KG1 (cell line): ENCODE data around the gene POLR3H.

ENCODE experiments used
- DNase-seq: peaks from one replicate; lab custom pipeline; 2025; lab: John Stamatoyannopoulos, UW

POLR3H gene

DNA sequence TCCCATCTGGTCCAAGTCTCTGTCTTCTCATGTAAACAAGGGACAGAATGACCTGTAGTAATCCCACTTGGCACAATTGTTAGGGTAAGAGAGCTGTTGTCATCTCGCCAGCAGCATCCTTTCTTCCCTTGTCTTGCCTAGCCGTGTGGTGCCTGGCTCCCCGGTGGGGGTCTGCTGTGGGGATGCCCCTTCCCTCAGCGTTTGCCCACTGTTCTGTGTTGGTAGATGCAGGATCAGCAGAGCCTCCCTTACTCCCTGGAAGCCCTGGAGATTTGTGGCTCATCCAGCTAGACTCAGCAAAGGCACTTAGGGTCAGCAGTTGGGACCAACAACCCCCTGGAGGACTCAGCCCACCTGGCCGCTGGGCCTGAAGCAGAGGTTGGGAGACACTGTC lies 62.3 kb downstream of the POLR3H start:
- DNase-seq: no peak

DNA sequence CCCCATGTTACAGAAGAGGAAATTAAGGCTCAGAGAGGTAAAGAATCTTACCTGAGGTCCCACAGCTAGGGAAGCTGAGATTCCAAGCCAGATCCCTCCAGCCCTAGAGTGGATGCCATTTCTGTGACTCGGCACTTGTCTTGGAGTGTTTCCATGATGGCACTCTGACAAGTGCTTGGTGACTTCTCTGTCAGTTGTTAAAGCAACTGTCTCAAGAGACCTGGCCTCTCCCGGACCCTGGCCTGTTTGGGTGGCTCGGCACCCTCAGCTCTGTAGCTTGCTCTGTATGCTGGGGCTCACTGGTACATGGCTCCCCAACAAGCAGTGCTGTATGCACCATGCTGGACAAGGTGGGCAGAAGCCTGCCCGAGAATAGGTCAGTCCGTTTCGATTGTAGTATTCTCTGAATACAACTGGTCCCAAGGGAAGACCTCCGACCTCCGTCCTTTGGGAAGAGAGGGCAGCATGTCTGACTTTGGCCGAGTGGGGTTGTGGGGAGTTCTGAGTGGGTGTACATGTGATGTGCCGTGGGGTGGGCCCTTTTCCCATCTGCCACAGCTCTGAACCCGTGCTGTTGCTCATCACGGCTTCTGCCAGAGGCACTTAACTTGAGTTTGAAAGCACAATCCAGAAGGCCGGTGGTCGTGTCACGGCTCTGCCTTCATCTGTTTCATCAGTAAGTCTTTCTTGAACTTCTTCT lies 63.0 kb downstream of the POLR3H start:
- DNase-seq: no peak

DNA sequence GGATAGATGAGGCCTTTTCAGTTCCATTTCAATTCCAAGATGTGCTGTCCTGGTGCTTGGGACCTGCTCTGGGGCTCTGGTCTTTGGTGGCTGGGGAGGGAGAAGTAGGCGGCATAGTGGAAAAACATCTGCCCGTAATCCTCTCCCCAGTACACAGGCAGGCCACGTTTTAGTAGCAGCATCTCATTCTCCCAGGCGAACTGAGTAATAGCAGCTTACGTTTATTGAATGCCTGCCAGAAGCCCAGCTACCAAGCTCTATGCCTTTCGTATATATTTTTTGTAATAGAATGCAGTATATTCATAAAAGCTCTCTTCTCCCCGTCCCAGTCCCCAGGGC lies 63.9 kb downstream of the POLR3H start:
- no peak for DNase-seq

DNA sequence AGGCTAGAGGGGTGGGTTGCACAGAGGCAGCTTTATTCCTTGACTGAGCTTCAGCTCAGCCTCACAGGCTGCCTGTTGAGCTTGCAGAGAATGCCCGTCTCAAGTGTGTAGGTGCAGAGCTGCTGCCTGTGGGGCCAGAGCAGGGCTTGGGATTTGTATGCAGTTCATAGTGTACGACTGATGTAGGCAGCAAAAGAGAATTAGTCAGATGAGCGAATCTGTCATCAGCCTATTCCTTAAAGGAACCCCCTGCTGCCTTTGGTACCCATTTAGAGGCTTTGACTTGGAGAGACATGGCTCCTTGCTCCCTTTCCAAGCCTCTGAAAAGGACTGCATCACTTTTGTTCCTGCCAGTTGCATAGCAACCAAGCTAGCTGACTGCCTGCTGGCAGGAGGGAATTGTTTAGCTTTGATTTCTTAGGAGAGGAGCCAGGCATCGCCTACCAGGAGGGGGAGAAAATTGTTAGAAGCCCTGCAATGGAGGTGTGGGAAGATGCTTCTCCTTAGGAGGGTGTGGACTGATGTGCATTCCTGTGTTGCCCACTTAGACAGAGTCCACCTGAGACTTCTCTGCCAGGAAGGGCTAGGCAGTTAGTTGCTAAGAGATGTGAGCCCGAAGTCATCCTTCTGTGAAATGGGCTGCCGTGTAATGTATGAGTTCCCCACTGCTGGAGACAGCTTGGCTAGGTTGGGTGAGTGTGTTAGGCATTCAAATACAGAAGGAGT lies 64.4 kb downstream of the POLR3H start:
- DNase-seq: no peak

DNA sequence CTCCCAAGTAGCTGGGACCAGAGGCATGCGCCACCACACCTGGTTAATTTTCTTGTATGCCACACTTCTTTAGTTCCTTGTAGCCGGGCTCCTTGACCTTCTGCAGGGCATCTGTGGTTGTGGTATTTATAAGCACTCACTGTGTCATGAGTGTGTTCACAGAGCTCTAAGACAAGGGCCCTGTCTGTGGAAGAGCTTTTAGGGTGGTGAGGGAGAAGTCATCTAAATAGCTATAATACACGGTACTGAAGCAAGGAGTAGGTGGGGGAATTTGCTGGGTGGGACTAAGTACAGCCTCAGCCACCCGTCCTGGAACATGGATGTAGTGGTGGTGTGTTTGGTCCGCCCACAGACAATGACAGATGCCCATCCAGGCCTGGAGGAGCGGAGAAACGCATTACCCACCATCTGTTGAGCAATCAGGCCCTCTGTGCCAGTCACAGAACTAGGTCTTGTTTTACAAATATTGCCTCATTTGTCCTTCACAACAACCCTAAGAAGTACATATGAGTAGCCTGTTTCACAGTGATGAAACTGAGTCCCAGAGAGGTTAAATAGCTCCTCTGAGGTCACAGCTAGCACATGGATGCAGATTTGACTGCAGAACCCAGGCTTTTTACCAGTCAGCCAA lies 65.3 kb downstream of the POLR3H start:
- DNase-seq: no peak

DNA sequence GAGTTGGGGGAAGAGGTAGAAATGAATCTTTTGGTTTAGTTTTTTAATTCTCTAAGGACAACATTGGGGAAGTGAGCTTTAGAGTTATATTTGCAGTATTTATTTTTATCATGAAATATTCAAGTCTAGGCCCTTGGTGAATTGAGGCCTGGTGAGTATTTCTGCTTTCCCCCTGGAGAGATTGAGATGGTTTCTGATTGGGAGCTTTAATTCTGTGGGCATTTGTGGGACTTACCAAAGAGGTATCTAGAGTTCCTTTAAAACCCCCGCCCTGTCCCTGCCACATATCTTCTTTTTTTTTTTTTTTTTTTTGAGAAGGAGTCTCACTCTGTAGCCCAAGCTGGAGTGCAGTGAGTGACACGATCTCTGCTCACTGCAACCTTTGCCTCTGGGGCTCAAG lies 65.8 kb downstream of the POLR3H start:
- DNase-seq: no peak
